ENCODE measurements around the gene BTBD7. TPM values are rescaled to one million over a fixed set of nuclear protein-coding genes. Genes with fewer than 3 reads are reported as not detected.
"Not testable (repeated sequence)": the region's sequence is repeated elsewhere in the genome, so short reads cannot be mapped to it uniquely, and the experiment has no call there.

Gene BTBD7
- total and polyA plus RNA-seq, 5 experiments from 2014 or later, result 6.7 to 33.3 (median 7.8) TPM

GRCh38 chr14:93249128-93249831 lies 83.6 kb downstream of the BTBD7 start:
- no peak for DNase-seq
- Mint-ChIP-seq H3K9me3 (no peaks in the 10 kb centered on the region), H3K36me3 (peaks cover 0 to 75% (median 20%) of the 10 kb centered on the region in 3 donors), H3K4me3 (no peak overlapping the region), H3K27me3 (no peaks in the 10 kb centered on the region), H3K27ac (peak overlapping the region in 4 of 10 donors; percentile 10 to 73 (median 42)), H3K4me1 (peaks cover 0 to 2% (median 0%) of the 10 kb centered on the region in 4 donors)
- ATAC-seq, result no peak
- POLR2A ChIA-PET, result no interaction called here

- no peaks in the 10 kb centered on the region for H3K27me3 Mint-ChIP-seq
- H3K4me3 Mint-ChIP-seq, result no peak overlapping the region
- no peaks in the 10 kb centered on the region for H3K4me1 Mint-ChIP-seq
- ATAC-seq (no peak), DNase-seq (no peak)
- POLR2A ChIA-PET, result no interaction called here
- H3K36me3 Mint-ChIP-seq, result peaks cover 3 to 88% (median 18%) of the 10 kb centered on the region in 3 donors
- H3K9me3 Mint-ChIP-seq, result no peaks in the 10 kb centered on the region
- H3K27ac Mint-ChIP-seq, result peak overlapping the region in 2 of 10 donors; percentile 9 to 37
Measured at GRCh38 chr14:93246534-93246933, 86.3 kb downstream of the BTBD7 start.

GRCh38 chr14:93245764-93246420 lies 86.9 kb downstream of the BTBD7 start:
- H3K9me3 Mint-ChIP-seq, result no peaks in the 10 kb centered on the region
- ATAC-seq, result no peak
- H3K27me3 Mint-ChIP-seq, result no peaks in the 10 kb centered on the region
- H3K4me3 Mint-ChIP-seq, result no peak overlapping the region
- POLR2A ChIA-PET, result no interaction called here
- no peaks in the 10 kb centered on the region for H3K4me1 Mint-ChIP-seq
- peak overlapping the region in 1 of 10 donors; percentile 66 for H3K27ac Mint-ChIP-seq
- DNase-seq, result no peak
- H3K36me3 Mint-ChIP-seq, result peaks cover 3 to 89% (median 18%) of the 10 kb centered on the region in 3 donors

- H3K36me3 Mint-ChIP-seq, result peaks cover 3 to 55% (median 9%) of the 10 kb centered on the region in 3 donors
- POLR2A ChIA-PET, result no interaction called here
Measured at GRCh38 chr14:93240678-93241000, 92.2 kb downstream of the BTBD7 start.

GRCh38 chr14:93239869-93240677 lies 92.8 kb downstream of the BTBD7 start:
- Mint-ChIP-seq H3K27ac (no peak overlapping the region), H3K27me3 (no peaks in the 10 kb centered on the region), H3K9me3 (no peaks in the 10 kb centered on the region), H3K4me1 (peaks cover 0 to 2% (median 0%) of the 10 kb centered on the region in 4 donors), H3K4me3 (no peak overlapping the region), H3K36me3 (peaks cover 3 to 49% (median 9%) of the 10 kb centered on the region in 3 donors)
- DNase-seq, result no peak
- POLR2A ChIA-PET, result no interaction called here
- no peak for ATAC-seq

More at GRCh38 chr14:93240678-93241000, 92.2 kb downstream of the BTBD7 start:
- no peaks in the 10 kb centered on the region for H3K27me3 Mint-ChIP-seq
- H3K4me3 Mint-ChIP-seq, result no peak overlapping the region
- DNase-seq (no peak), ATAC-seq (no peak)
- no peaks in the 10 kb centered on the region for H3K4me1 Mint-ChIP-seq
- H3K27ac Mint-ChIP-seq, result no peak overlapping the region
- H3K9me3 Mint-ChIP-seq, result no peaks in the 10 kb centered on the region

GRCh38 chr14:93234798-93235197 lies 98.0 kb downstream of the BTBD7 start:
- DNase-seq (no peak), ATAC-seq (no peak)
- Mint-ChIP-seq H3K27ac (peak overlapping the region in 2 of 10 donors; percentile 18 to 74), H3K36me3 (peaks cover 0 to 6% (median 2%) of the 10 kb centered on the region in 3 donors), H3K27me3 (peaks cover 0 to 15% (median 11%) of the 10 kb centered on the region in 5 donors), H3K4me3 (no peak overlapping the region), H3K4me1 (peaks cover 10 to 18% (median 15%) of the 10 kb centered on the region in 4 donors), H3K9me3 (no peaks in the 10 kb centered on the region)
- POLR2A ChIA-PET, result no interaction called here

GRCh38 chr14:93233078-93233477 lies 99.8 kb downstream of the BTBD7 start:
- H3K9me3 Mint-ChIP-seq, H3K4me3 Mint-ChIP-seq, POLR2A ChIA-PET, H3K27ac Mint-ChIP-seq, ATAC-seq, DNase-seq: not testable (repeated sequence)
- Mint-ChIP-seq H3K27me3 (peaks cover 0 to 18% (median 14%) of the 10 kb centered on the region in 5 donors), H3K36me3 (peaks cover under 1 to 20% (median 14%) of the 10 kb centered on the region in 3 donors), H3K4me1 (peaks cover 10 to 18% (median 15%) of the 10 kb centered on the region in 4 donors)

- POLR2A ChIA-PET, result no interaction called here
- Mint-ChIP-seq H3K4me1 (peaks cover 10 to 18% (median 15%) of the 10 kb centered on the region in 4 donors), H3K27me3 (peaks cover 0 to 18% (median 14%) of the 10 kb centered on the region in 5 donors), H3K27ac (no peak overlapping the region), H3K4me3 (peak overlapping the region in 4 of 10 donors; percentile 40 to 61 (median 58)), H3K9me3 (no peaks in the 10 kb centered on the region), H3K36me3 (peaks cover 9 to 30% (median 23%) of the 10 kb centered on the region in 3 donors)
- DNase-seq (no peak), ATAC-seq (no peak)
Measured at GRCh38 chr14:93232159-93232558, 100.7 kb downstream of the BTBD7 start.

GRCh38 chr14:93231129-93231979 lies 101.5 kb downstream of the BTBD7 start:
- ATAC-seq (peak; percentile 42 to 53), DNase-seq (no peak)
- Mint-ChIP-seq H3K4me3 (peak overlapping the region in 9 of 10 donors; percentile 26 to 77 (median 61)), H3K27ac (peak overlapping the region in 3 of 10 donors; percentile 5 to 69 (median 68)), H3K36me3 (peaks cover 13 to 36% (median 29%) of the 10 kb centered on the region in 3 donors), H3K27me3 (peaks cover 0 to 18% (median 14%) of the 10 kb centered on the region in 5 donors), H3K4me1 (peaks cover 10 to 18% (median 15%) of the 10 kb centered on the region in 4 donors), H3K9me3 (no peaks in the 10 kb centered on the region)
- POLR2A ChIA-PET, result no interaction called here

GRCh38 chr14:93230539-93230938 lies 102.3 kb downstream of the BTBD7 start:
- peak overlapping the region in 1 of 10 donors; percentile 68 for H3K27ac Mint-ChIP-seq
- no peak for ATAC-seq
- POLR2A ChIA-PET, result no interaction called here
- H3K4me1 Mint-ChIP-seq, result peaks cover 10 to 18% (median 15%) of the 10 kb centered on the region in 4 donors
- peak overlapping the region in 7 of 10 donors; percentile 40 to 77 (median 61) for H3K4me3 Mint-ChIP-seq
- H3K9me3 Mint-ChIP-seq, result no peaks in the 10 kb centered on the region
- no peak for DNase-seq
- H3K36me3 Mint-ChIP-seq, result peaks cover 13 to 45% (median 36%) of the 10 kb centered on the region in 3 donors
- peaks cover 0 to 18% (median 14%) of the 10 kb centered on the region in 5 donors for H3K27me3 Mint-ChIP-seq

GRCh38 chr14:93228550-93228949 lies 104.3 kb downstream of the BTBD7 start:
- DNase-seq (no peak), ATAC-seq (no peak)
- no peaks in the 10 kb centered on the region for H3K9me3 Mint-ChIP-seq
- no peak overlapping the region for H3K4me3 Mint-ChIP-seq
- POLR2A ChIA-PET, result no interaction called here
- peaks cover 0 to 18% (median 14%) of the 10 kb centered on the region in 5 donors for H3K27me3 Mint-ChIP-seq
- H3K36me3 Mint-ChIP-seq, result peaks cover 13 to 62% (median 46%) of the 10 kb centered on the region in 3 donors
- H3K27ac Mint-ChIP-seq, result no peak overlapping the region
- peaks cover 10 to 16% (median 14%) of the 10 kb centered on the region in 4 donors for H3K4me1 Mint-ChIP-seq

GRCh38 chr14:93223565-93223964 lies 109.3 kb downstream of the BTBD7 start:
- H3K36me3 Mint-ChIP-seq, result peaks cover 17 to 85% (median 51%) of the 10 kb centered on the region in 3 donors

More at GRCh38 chr14:93223565-93223964, 109.3 kb downstream of the BTBD7 start:
- ATAC-seq, result no peak
- H3K27ac Mint-ChIP-seq, result no peak overlapping the region
- POLR2A ChIA-PET, result interaction anchor here (0.7 kb wide), 1 partner anchor 38 kb away, joined by 4 read pairs; the partner anchor contains the start of genes LYSET and MOAP1
- H3K9me3 Mint-ChIP-seq, result no peaks in the 10 kb centered on the region
- H3K4me3 Mint-ChIP-seq, result no peak overlapping the region
- no peaks in the 10 kb centered on the region for H3K27me3 Mint-ChIP-seq
- no peaks in the 10 kb centered on the region for H3K4me1 Mint-ChIP-seq
- DNase-seq, result no peak
